HG03342 (cell line): ENCODE results near the gene INPP5D.
A peak's percentile ranks its signal among the peaks of the same experiment; 100 is the strongest.

ENCODE experiments used
- ATAC-seq: cut with Tn5 transposase; IDR thresholded peaks from one replicate; pipeline ENCODE4 v1.9.1; 2021; ENCODE audit warnings: mild to moderate bottlenecking, moderate library complexity; ENCODE audit not compliant: unreplicated experiment

The INPP5D gene

DNA sequence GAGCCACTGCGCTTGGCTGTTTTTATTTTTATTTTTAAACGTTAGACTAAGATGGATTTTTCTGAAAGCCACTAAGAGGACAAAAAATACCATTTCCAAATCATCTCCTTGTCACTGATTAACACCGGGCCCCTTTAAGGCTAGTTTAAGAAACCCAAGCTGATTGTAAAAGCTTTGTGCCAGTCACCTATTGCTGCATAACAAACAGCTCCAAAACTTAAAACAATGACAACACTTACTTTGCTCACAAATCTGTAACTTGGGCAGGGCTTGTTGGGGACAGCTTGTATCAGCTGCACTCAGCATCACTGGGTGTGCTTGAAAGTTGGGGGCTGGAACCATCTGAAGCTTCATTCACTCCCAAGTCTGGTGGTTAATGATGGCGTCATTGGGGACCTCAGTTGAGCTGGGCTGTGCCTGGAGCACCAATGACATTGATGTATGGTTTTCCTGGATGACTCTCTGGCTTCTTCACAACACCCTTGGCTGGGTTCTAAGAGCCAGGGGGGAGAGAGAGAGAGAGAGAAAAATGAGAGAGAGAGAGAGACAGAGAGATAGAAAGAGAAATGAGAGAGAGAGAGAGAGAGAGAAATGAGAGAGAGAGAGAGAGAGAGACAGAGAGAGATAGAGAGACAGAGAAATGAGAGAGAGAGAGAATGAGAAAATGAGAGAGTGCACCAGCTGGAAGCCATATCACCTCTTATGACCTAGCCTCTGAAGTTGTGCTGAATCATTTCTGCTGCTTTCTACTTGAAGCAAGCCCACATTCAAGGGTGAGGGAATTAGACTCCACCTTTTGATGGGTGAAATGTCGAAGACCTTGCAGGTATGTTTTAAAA is 165.3 kb downstream of the INPP5D start:
- no peak for ATAC-seq

- no peak for ATAC-seq
These were observed 166.4 kb downstream of the INPP5D start for GRCh38 chr2:233226511-233227031.

DNA sequence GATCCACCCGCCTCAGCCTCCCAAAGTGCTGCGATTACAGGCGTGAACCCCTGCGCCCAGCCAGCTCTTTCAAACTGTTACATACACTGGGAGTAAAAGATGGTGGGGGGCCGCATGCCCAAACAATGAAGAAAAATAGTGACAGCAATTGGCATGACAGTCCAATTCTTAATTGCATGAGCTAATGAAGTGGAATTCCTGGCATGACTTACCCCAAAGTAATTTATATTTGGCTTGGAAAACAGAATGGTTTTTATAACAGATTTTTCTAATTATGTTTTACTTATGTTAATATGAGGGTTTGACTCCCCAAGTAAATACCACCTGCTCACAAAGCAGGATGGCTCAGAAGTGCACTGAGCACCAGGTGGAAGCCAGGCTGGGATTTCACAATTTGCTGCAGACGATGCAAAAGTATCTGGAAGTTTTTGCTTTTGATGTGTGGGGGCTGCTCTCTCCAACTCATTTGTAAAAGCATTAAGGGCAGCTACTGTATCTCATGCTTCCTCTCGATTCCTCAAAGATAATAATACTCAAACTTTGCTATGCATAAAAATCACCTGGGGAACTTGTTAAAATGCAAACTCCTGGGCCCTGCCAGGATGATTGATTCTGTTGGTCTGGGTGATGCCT is 167.3 kb downstream of the INPP5D start:
- no peak for ATAC-seq

GRCh38 chr2:233228376-233228775 is 168.2 kb downstream of the INPP5D start:
- ATAC-seq: no peak

GRCh38 chr2:233233618-233234230 is 173.6 kb downstream of the INPP5D start:
- ATAC-seq: no peak

DNA sequence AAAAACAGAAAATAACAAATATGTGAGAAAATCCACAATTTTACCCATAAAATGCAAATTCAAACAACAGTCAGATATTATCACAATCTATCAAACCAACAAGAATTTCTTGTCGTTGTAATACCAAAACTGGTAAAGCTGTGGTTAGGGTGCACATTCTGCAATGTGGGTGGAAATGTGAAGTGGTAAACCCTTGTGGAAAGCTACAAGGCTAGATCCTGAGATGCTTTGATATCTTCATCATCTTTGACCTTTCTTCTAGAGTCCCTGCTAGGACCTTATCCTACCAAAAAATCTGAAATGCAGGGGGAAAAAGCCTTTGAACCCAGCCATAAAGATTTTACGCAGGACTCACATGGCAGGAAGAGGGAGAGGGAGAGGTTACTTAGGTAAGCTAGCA is 174.1 kb downstream of the INPP5D start:
- ATAC-seq: no peak

- ATAC-seq: no peak
These were observed 174.9 kb downstream of the INPP5D start for GRCh38 chr2:233234996-233235395.

DNA sequence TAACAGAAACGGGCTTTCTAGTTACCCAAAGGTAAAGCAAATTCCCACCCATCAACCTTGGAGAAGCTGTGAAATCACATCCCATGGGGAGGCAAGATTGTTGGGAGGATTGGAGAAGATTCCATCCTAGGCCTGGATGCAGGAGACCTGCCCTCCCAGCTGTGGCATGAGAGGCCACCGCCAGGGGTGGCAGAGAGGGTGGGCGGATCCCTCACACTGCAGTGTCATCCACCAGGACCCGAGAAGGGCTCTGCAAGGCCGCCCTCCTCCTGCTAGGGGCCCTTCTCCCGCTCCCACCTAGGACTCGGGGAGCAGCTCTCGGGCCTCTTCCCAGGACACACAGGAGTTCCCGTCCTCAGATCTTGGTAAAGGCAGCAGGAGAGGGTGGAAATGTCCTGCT is 175.8 kb downstream of the INPP5D start:
- ATAC-seq: no peak

DNA sequence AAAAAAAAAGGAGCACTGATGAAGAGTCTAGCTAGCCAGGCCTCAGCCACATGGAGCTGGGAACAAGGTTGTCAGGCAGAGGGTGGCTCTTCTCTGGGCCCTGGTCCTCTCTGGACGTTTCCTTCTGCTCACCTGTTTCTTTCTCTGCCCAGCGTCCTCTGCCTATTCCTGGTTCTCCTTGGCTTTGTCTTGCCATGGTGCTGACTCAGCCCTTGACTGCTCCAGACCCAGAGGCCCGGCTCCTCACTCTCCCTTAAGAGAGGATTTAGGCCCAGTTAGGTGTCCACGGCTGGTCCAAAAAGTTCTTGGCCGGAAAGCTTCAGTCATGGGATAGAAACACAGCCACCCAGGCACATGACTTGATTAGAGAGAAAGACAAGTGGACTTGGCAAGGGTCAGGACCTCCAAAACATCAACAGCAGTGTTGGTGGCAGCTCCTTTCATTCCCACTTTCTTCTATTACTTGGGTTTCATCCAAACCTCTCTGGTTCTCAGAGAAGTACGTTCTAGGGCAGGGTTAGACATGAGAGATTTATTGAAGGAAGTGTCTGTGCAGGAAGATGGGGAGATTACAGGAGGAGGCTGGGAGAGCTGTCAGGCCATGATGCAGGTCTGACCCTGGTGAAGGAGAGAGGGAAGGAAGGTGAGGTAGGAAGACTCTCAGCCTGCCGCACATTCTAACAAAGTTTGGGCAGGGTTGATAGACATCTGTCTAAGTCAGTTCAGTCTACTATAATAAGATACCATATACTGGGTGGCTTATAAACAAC is 176.9 kb downstream of the INPP5D start:
- ATAC-seq: no peak

DNA sequence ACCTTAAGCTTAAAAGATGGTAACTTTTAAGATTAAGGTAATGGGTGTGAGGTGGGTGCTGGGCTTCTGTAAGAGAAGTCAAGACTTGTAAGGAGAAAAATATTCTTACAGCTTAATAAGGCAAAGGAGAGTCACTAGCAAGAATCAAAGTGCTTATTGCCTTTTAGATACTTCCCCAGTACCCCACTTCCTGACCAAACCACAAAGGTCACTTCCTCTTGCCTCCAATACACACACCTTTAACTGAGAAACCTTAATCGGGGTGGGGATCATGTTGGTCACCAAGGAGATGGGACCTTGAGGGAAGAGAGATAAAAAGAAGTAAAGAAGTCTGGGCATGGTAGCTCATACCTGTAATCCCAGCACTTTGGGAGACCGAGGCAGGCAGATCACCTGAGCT is 180.8 kb downstream of the INPP5D start:
- peak; percentile 63 for ATAC-seq

DNA sequence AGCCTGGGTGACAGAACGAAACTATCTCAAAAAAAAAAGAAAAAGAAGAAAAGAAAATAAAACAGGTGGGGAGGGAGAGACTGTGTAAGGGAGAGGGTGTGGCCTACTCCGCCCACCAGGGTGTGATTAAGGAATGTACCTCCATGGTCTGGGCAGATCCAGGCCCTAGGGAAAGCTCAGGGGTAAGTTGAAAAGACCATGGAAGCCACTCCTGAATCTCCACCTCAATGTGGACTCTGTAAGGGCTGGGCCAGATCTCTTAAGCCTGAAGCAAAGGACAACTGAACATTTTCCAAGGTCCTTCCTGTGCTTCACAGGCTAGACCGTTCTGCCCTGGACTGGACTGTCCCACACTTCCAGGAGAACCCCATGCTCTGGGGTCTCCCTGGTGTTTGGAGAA is 181.7 kb downstream of the INPP5D start:
- ATAC-seq: no peak

DNA sequence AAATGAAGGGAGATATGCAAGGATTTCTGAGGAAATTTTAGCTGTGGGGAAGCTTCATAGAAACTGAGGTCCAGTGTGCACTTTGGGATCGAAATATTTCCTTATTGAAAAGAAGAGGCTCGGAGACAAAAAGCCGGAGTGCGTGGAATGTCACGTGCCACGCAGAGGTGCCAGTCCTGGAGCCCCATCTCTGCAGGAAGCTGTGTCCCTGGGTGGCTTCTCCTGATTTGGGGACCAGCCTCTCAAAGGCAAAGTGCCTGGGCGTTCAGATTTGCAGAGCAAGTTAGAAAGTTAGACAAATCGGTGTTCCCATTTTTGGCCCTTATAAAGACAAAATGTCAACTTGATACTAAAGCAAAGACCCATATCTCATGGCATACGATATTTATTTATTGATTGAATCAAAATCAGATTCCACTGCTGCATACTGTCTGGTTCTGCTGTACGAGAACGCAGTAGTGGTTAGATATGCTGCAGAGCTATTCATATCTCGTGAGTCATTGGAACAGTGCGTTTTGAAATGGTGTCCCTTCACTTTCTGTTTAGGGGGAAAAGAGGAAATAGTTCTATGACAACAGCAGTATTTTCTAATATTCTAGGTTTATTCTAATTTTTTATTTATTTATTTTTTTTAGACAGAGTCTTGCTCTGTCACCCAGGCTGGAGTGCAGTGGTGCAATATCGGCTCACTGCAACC is 182.2 kb downstream of the INPP5D start:
- no peak for ATAC-seq

DNA sequence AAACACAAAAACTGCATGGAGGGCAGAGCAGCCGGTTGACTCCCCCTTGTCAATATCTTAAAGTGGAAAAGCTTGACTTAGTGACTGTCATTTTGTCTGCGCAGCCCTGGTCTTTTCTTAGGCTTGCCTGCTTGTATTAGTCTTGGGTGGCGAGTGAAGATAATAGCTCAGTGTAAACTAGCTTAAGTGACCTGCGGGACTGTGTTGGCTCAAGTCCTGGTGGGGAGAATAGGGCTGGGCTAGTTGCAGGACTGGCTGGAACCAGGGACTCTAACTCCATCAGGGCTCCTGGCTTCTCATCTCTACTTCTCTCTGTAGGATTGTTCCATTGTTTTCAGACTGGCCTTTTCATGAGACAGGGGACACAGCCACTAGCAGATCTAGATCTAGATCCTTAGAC is 183.2 kb downstream of the INPP5D start:
- no peak for ATAC-seq

GRCh38 chr2:233244818-233245217 is 184.7 kb downstream of the INPP5D start:
- ATAC-seq: no peak

DNA sequence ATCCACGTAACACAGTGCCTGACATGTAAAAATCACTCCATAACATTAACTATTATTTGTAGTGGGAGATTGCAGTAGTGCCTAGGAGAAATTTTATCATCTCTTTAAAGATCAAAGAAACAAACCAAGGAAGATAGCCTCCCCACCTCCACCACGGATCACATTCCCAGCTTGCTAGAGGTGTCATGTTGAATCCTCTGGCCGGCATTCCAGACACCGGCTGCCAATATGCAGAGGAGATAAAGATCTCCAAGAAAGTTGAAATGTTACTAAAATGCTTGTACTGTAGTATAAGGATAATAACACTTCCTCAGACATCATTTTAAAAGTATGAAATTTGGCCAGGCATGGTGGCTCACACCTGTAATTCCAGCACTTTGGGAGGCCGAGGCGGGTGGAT is 185.3 kb downstream of the INPP5D start:
- ATAC-seq: no peak

- ATAC-seq: no peak
These were observed 187.0 kb downstream of the INPP5D start for GRCh38 chr2:233247116-233247515.

DNA sequence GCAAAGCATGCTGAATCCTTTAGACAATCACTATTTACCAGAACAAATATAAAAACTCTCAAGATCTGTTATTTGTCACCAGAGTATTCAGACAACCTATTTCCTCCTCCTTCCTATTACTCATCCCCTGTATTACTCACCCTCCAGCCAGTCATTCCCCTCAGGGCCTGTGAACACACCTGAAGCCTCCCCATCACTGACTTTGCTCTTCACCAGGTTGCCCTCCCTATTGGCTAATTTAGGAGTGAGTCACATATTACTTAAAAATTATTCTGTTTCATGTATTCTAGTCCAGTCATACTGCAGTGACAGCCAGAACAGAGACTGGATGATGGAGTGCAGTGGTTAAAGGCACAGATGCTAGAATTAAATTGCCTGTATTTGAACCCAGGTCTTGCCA is 187.6 kb downstream of the INPP5D start:
- ATAC-seq: no peak

DNA sequence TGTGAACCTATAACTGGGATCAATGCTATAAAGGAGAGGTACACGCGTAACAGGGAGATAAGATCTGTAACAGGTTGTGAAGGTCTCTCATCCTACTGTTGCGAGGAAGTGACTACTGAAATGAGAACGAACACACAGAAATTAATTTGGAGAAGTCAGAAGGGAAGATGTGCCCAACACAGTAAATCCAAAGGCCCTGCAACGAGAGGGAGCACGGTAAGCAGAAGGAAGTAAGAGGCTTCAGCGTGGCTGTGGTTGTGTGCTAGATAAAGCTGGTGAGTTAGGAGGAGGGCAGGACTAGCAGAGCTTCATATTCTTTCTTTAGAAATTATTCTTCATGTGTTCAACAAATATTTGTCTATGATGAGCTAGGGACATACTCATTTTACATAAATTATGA is 188.9 kb downstream of the INPP5D start:
- no peak for ATAC-seq

GRCh38 chr2:233250568-233250967 is 190.4 kb downstream of the INPP5D start:
- ATAC-seq: no peak

GRCh38 chr2:233250985-233251305 is 190.8 kb downstream of the INPP5D start:
- ATAC-seq: peak; percentile 13
